HCT116 (cell line): ENCODE measurements around the gene OR9Q1. TPM values are rescaled to one million over a fixed set of nuclear protein-coding genes. Genes with fewer than 3 reads are reported as not detected.

Experiments used
- ATAC-seq: fragments of 200-7000 bp; cut with Tn5 transposase; 2 replicates; pipeline ENCODE4 v1.9.1; 2020; ENCODE audit warnings: mild to moderate bottlenecking, moderate library complexity
- BruUV-seq: library from RNA; stranded (reverse); fragments of 400-500 nt; replicated peaks from 2 replicates; lab custom pipeline; 2021; lab: Mats Ljungman, UMichigan
- CTCF ChIA-PET: fragments of 300-600 bp; sonication (Branson Sonifier 250); formaldehyde crosslinking; loops from one replicate; lab custom pipeline; 2021; ENCODE audit warnings: antibody characterized with exemption; lab: Charles Lee
- POLR2A ChIA-PET: fragments of 300-600, 350-600 bp; sonication (Branson Sonifier 250); formaldehyde crosslinking; loops from one replicate; lab custom pipeline; 2021; ENCODE audit warnings: antibody characterized with exemption; lab: Charles Lee
- RAD21 ChIA-PET, 2 experiments: fragments of 300-600 bp; sonication (Branson Sonifier 250); formaldehyde crosslinking; loops; one replicate each; lab custom pipeline; 2023; ENCODE audit warnings: low total read pairs in 2 of 2; ENCODE audit not compliant: uncharacterized antibody in 2 of 2, unreplicated experiment in 2 of 2, low non-redundant PET in 1 of 2; lab: Charles Lee
- DNase-seq: peaks from one replicate; pipeline ENCODE4 v3.0.0-alpha.2; 2010; ENCODE audit warnings: low read depth, low spot score
- H2AFZ ChIP-seq: fragments of 200-600 bp; shearing (Covaris generic), sonication (generic); 2 replicates; pipeline ENCODE4 v1.6.1; 2017; ENCODE audit warnings: low read depth, mixed run types, mixed read lengths, antibody characterized with exemption, low read length; ENCODE audit not compliant: poor library complexity, severe bottlenecking
- H3K27ac ChIP-seq: 2 replicates; pipeline ENCODE4 v1.5.1; 2012; ENCODE audit warnings: low read depth, low read length
- H3K27me3 ChIP-seq: fragments of 200-600 bp; sonication (generic); 2 replicates; pipeline ENCODE4 v1.6.1; 2016; ENCODE audit warnings: mixed run types, low read length, mixed read lengths; ENCODE audit not compliant: insufficient read depth
- H3K36me3 ChIP-seq, 2 experiments: fragments of 200-500 bp in 1 of 2; fragments of 200-600 bp in 1 of 2; sonication (Bioruptor generic) in 1 of 2; sonication (generic) in 1 of 2; 2 replicates each; pipeline versions ENCODE4 v1.5.1 to v1.6.1; 2014 to 2016; ENCODE audit warnings: low read length in 2 of 2, inconsistent platforms in 1 of 2, mixed read lengths in 1 of 2, mixed run types in 1 of 2; ENCODE audit not compliant: insufficient read depth in 2 of 2, control insufficient read depth in 1 of 2
- H3K4me1 ChIP-seq, 2 experiments: fragments of 200-600 bp in 1 of 2; sonication (generic) in 1 of 2; 2 replicates each; pipeline versions ENCODE4 v1.5.1 to v1.6.1; 2012 to 2017; ENCODE audit warnings: low read length in 2 of 2, inconsistent platforms in 1 of 2, mild to moderate bottlenecking in 1 of 2, mixed read lengths in 1 of 2, mixed run types in 1 of 2, moderate library complexity in 1 of 2; ENCODE audit not compliant: insufficient read depth in 2 of 2, control insufficient read depth in 1 of 2
- H3K4me2 ChIP-seq: fragments of 200-600 bp; sonication (generic); 2 replicates; pipeline ENCODE4 v1.6.1; 2017; ENCODE audit warnings: mixed run types, low read length, mixed read lengths
- H3K4me3 ChIP-seq, 2 experiments: fragments of 200-600 bp in 1 of 2; sonication (generic) in 1 of 2; replicated peaks in 1 of 2; 2 replicates each; pipeline ENCODE4 v1.5.1; 2011 to 2016; ENCODE audit warnings: low read length in 2 of 2, control low read depth in 1 of 2, low read depth in 1 of 2, mild to moderate bottlenecking in 1 of 2, mixed read lengths in 1 of 2, mixed run types in 1 of 2
- H3K79me2 ChIP-seq: fragments of 200-600 bp; sonication (generic); 2 replicates; pipeline ENCODE4 v1.6.1; 2017; ENCODE audit warnings: mild to moderate bottlenecking, mixed run types, low read length, moderate library complexity, mixed read lengths; ENCODE audit not compliant: insufficient read depth
- H3K9ac ChIP-seq: fragments of 200-600 bp; sonication (generic); 2 replicates; pipeline ENCODE4 v1.6.1; 2016; ENCODE audit warnings: low read length, mixed read lengths
- H3K9me2 ChIP-seq: fragments of 200-600 bp; sonication (generic), shearing (Covaris generic); 2 replicates; pipeline ENCODE4 v1.6.1; 2017; ENCODE audit warnings: mixed run types, mild to moderate bottlenecking, moderate library complexity; ENCODE audit not compliant: insufficient read depth
- H3K9me3 ChIP-seq, 2 experiments: fragments of 200-500 bp in 1 of 2; fragments of 200-600 bp in 1 of 2; sonication (Bioruptor generic) in 1 of 2; sonication (generic) in 1 of 2; 2 replicates each; pipeline ENCODE4 v1.6.1; 2014 to 2017; ENCODE audit warnings: low read length in 2 of 2, mixed read lengths in 2 of 2, inconsistent platforms in 1 of 2, low read depth in 1 of 2, mild to moderate bottlenecking in 1 of 2, mixed run types in 1 of 2, moderate library complexity in 1 of 2; ENCODE audit not compliant: control insufficient read depth in 1 of 2, insufficient read depth in 1 of 2
- H4K20me1 ChIP-seq: fragments of 200-600 bp; sonication (generic), shearing (Covaris generic); 2 replicates; pipeline ENCODE4 v1.6.1; 2017; ENCODE audit warnings: mixed run types, mild to moderate bottlenecking, moderate library complexity; ENCODE audit not compliant: insufficient read depth
- CEBPB ChIP-seq: IDR thresholded peaks from 2 replicates; pipeline ENCODE4 v1.6.1; 2012; ENCODE audit warnings: low read depth
- EGR1 ChIP-seq: IDR thresholded peaks from 2 replicates; pipeline ENCODE4 v1.6.1; 2012; ENCODE audit warnings: low read depth
- ELF1 ChIP-seq: IDR thresholded peaks from 2 replicates; pipeline ENCODE4 v1.6.1; 2012; ENCODE audit warnings: low read depth, borderline replicate concordance
- POLR2A ChIP-seq: IDR thresholded peaks from 2 replicates; pipeline ENCODE4 v1.7.0; 2011; ENCODE audit warnings: borderline replicate concordance; ENCODE audit not compliant: insufficient read depth, insufficient read length; ENCODE audit errors: extremely low read depth
- POLR2AphosphoS5 ChIP-seq: IDR thresholded peaks from 2 replicates; pipeline ENCODE4 v1.6.1; 2011; ENCODE audit warnings: mild to moderate bottlenecking, low read depth, low read length, moderate library complexity
- SIN3A ChIP-seq: IDR thresholded peaks from 2 replicates; pipeline ENCODE4 v1.6.1; 2012; ENCODE audit warnings: low read depth
- SP1 ChIP-seq: IDR thresholded peaks from 2 replicates; pipeline ENCODE4 v1.6.1; 2012; ENCODE audit warnings: low read depth
- ZFX ChIP-seq: fragments of 450-650 bp; IDR thresholded peaks from 2 replicates; pipeline ENCODE4 v1.6.1; 2017
- ZNF274 ChIP-seq: fragments of 200-500 bp; sonication (Bioruptor generic); IDR thresholded peaks from 2 replicates; pipeline ENCODE4 v1.6.1; 2014; ENCODE audit warnings: mild to moderate bottlenecking, low read depth, low read length, inconsistent platforms
- intact Hi-C: fragments of 100-400 bp; cut with micrococcal nuclease; formaldehyde crosslinking; loops from 2 replicates; pipeline ENCODE4 v1.10.0; 2022
- total RNA-seq: library from RNA; stranded (reverse); gene quantifications from one replicate; pipeline ENCODE4 v1.2.1, GENCODE V29; 2021; ENCODE audit not compliant: unreplicated experiment
- TF ChIP-seq, protein P1 (sequence below): IDR thresholded peaks from 2 replicates; pipeline ENCODE4 v1.6.1; 2012; ENCODE audit warnings: low read depth
- TF ChIP-seq, protein P2 (sequence below): IDR thresholded peaks from 2 replicates; pipeline ENCODE4 v1.6.1; 2012

Gene OR9Q1
- total RNA-seq, 1 experiment from 2014 or later, result not detected

DNA sequence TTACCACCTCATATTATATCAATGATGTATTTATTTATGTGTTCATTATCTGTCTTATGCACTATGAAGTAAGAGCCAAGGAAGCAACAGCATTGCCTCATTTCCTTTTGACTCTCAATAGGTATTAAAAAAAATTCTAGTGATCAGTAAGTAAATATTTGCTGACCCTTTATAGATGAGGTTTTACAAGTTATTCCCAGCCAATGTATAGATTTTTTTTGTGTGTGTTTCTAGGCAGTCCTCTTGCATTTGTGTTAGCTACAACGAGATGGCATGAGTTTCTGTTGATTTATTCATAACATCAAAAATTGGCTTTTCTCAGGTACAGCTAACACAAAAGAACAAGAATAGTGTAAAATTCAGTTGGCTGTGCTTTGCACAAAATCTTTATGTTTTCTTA, 175.6 kb downstream of the OR9Q1 start:
- Histone ChIP-seq H3K36me3 (no peaks in the 10 kb centered on the region), H3K4me3 (no peak overlapping the region), H3K79me2 (no peaks in the 10 kb centered on the region), H3K27ac (no peak overlapping the region), H3K9ac (no peak overlapping the region), H3K27me3 (no peaks in the 10 kb centered on the region), H2AFZ (no peak overlapping the region), H3K4me2 (no peak overlapping the region), H3K9me3 (no peaks in the 10 kb centered on the region)
- intact Hi-C loops, result no loop called here
- DNase-seq, result no peak
- ATAC-seq, result no peak
- RAD21 ChIA-PET, result no interaction called here
- POLR2A ChIA-PET, result no interaction called here
- CTCF ChIA-PET, result no interaction called here
- TF ChIP-seq POLR2AphosphoS5 (no peak), POLR2A (no peak), ZNF274 (no peak), CEBPB (no peak)
- TF ChIP-seq, protein P1, sequence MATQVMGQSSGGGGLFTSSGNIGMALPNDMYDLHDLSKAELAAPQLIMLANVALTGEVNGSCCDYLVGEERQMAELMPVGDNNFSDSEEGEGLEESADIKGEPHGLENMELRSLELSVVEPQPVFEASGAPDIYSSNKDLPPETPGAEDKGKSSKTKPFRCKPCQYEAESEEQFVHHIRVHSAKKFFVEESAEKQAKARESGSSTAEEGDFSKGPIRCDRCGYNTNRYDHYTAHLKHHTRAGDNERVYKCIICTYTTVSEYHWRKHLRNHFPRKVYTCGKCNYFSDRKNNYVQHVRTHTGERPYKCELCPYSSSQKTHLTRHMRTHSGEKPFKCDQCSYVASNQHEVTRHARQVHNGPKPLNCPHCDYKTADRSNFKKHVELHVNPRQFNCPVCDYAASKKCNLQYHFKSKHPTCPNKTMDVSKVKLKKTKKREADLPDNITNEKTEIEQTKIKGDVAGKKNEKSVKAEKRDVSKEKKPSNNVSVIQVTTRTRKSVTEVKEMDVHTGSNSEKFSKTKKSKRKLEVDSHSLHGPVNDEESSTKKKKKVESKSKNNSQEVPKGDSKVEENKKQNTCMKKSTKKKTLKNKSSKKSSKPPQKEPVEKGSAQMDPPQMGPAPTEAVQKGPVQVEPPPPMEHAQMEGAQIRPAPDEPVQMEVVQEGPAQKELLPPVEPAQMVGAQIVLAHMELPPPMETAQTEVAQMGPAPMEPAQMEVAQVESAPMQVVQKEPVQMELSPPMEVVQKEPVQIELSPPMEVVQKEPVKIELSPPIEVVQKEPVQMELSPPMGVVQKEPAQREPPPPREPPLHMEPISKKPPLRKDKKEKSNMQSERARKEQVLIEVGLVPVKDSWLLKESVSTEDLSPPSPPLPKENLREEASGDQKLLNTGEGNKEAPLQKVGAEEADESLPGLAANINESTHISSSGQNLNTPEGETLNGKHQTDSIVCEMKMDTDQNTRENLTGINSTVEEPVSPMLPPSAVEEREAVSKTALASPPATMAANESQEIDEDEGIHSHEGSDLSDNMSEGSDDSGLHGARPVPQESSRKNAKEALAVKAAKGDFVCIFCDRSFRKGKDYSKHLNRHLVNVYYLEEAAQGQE, result no peak
- TF ChIP-seq, protein P2, sequence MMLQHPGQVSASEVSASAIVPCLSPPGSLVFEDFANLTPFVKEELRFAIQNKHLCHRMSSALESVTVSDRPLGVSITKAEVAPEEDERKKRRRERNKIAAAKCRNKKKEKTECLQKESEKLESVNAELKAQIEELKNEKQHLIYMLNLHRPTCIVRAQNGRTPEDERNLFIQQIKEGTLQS, result no peak
- TF ChIP-seq, all 23 proteins: peak for 0
- no peaks in the 10 kb centered on the region for H4K20me1 ChIP-seq
- no peaks in the 10 kb centered on the region for H3K4me1 ChIP-seq
- no peaks in the 10 kb centered on the region for H3K9me2 ChIP-seq
- no TSS peak for BruUV-seq

DNA sequence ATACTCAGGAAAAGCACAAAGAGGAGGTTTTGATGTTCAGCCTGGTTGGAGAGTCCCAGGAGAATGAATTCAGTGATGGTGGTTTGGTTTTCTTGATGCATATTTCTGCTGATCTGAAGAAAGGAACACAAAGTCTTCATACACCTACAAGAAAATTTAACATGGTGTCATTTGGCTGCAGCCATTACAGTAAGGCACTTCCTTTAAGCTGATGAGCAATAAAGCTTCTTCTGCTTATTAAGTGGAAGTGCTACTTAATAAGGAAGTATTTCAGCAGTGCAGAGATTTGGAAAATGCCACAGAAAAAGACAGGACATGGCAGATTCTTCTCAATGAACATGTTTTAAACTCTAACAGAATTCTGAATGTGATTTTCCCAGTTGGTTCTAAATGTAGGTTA, 180.4 kb downstream of the OR9Q1 start, which contains the start of gene OR1S2:
Gene OR1S2 (minus strand): TSS at position 101 of the 400 bp plus-strand sequence. CDS start 0 bp downstream, at position 101.
- Histone ChIP-seq H3K36me3 (no peaks in the 10 kb centered on the region), H3K79me2 (no peaks in the 10 kb centered on the region), H3K4me3 (no peak within 1 kb of the TSS), H4K20me1 (no peaks in the 10 kb centered on the region), H3K9ac (no peak within 1 kb of the TSS), H3K9me2 (no peaks in the 10 kb centered on the region), H3K27ac (no peak within 1 kb of the TSS), H3K4me2 (no peak within 1 kb of the TSS), H3K9me3 (no peaks in the 10 kb centered on the region), H2AFZ (no peak within 1 kb of the TSS), H3K27me3 (no peaks in the 10 kb centered on the region), H3K4me1 (no peaks in the 10 kb centered on the region)
- CTCF ChIA-PET, result no interaction called here
- POLR2A ChIA-PET, result no interaction called here
- RAD21 ChIA-PET, result no interaction called here
- ATAC-seq (no peak), DNase-seq (no peak)
- TF ChIP-seq ZFX, result no peak
- TF ChIP-seq ELF1, result no peak
- no peak for TF ChIP-seq EGR1
- TF ChIP-seq CEBPB, result no peak
- TF ChIP-seq POLR2AphosphoS5, result no peak
- no peak for TF ChIP-seq SIN3A
- TF ChIP-seq, protein P1, result no peak
- TF ChIP-seq SP1, result no peak
- TF ChIP-seq ZNF274, result no peak
- intact Hi-C loops, result no loop called here
- no TSS peak for BruUV-seq
